CD4-positive, alpha-beta memory T cell (primary cell): Measurements from ENCODE around the gene FAM186B. TPM values are rescaled to one million over a fixed set of nuclear protein-coding genes. Genes with fewer than 3 reads are reported as not detected.

Experiments
- CTCF ChIA-PET: fragments of 350-600 bp; sonication (Branson Sonifier 250); formaldehyde crosslinking; loops from one replicate; lab custom pipeline; 2021; ENCODE audit warnings: inconsistent platforms; ENCODE audit not compliant: partially characterized antibody; lab: Charles Lee
- POLR2A ChIA-PET: fragments of 350-600 bp; sonication (Branson Sonifier 250); formaldehyde crosslinking; loops from one replicate; lab custom pipeline; 2021; ENCODE audit not compliant: partially characterized antibody; lab: Charles Lee
- DNase-seq, 5 donors: peaks; one replicate each; pipeline versions ENCODE4 v3.0.0 to v3.0.0-alpha.2; 2020 to 2022; ENCODE audit warnings: mixed read lengths in 1 of 5
- H3K27ac ChIP-seq: one replicate; pipeline ENCODE4 v1.7.0; 2013; ENCODE audit warnings: low read depth, low read length
- H3K27me3 ChIP-seq: 2 replicates; pipeline ENCODE4 v1.7.0; 2013; ENCODE audit warnings: mild to moderate bottlenecking, low read length, moderate library complexity; ENCODE audit not compliant: insufficient read depth
- H3K36me3 ChIP-seq: 2 replicates; pipeline ENCODE4 v1.7.0; 2013; ENCODE audit warnings: mild to moderate bottlenecking, low read length, moderate library complexity; ENCODE audit not compliant: insufficient read depth
- H3K4me1 ChIP-seq: 2 replicates; pipeline ENCODE4 v1.7.0; 2013; ENCODE audit warnings: mild to moderate bottlenecking, low read length, moderate library complexity; ENCODE audit not compliant: insufficient read depth
- H3K4me3 ChIP-seq, 2 donors: one replicate each; pipeline ENCODE4 v1.7.0; 2013; ENCODE audit warnings: low read length in 2 of 2, mild to moderate bottlenecking in 1 of 2
- H3K9me3 ChIP-seq, 2 donors: one replicate each; pipeline ENCODE4 v1.7.0; 2013; ENCODE audit warnings: low read length in 2 of 2, control low read depth in 1 of 2; ENCODE audit not compliant: control insufficient read depth in 1 of 2
- H3K27ac Mint-ChIP-seq, 7 donors: one replicate each; pipeline ENCODE4 v1.8.0; 2020 to 2021; ENCODE audit warnings: mixed read lengths in 7 of 7, mild to moderate bottlenecking in 6 of 7, inconsistent platforms in 3 of 7, moderate library complexity in 3 of 7
- H3K27me3 Mint-ChIP-seq, 2 donors: one replicate each; pipeline ENCODE4 v1.8.0; 2020 to 2021; ENCODE audit warnings: mixed read lengths in 2 of 2
- H3K36me3 Mint-ChIP-seq, 2 donors: one replicate each; pipeline ENCODE4 v1.8.0; 2020 to 2021; ENCODE audit warnings: mixed read lengths in 2 of 2, inconsistent platforms in 1 of 2, mild to moderate bottlenecking in 1 of 2
- H3K4me1 Mint-ChIP-seq, 4 donors: one replicate each; pipeline ENCODE4 v1.8.0; 2020 to 2021; ENCODE audit warnings: mixed read lengths in 4 of 4, mild to moderate bottlenecking in 1 of 4
- H3K4me3 Mint-ChIP-seq, 8 donors: one replicate each; pipeline ENCODE4 v1.8.0; 2020 to 2021; ENCODE audit warnings: mixed read lengths in 8 of 8, mild to moderate bottlenecking in 7 of 8, moderate library complexity in 6 of 8, inconsistent platforms in 3 of 8
- H3K9me3 Mint-ChIP-seq, 8 donors: one replicate each; pipeline ENCODE4 v1.8.0; 2020 to 2021; ENCODE audit warnings: mixed read lengths in 8 of 8, mild to moderate bottlenecking in 5 of 8, inconsistent platforms in 3 of 8, moderate library complexity in 1 of 8
- intact Hi-C: fragments of 100-400 bp; cut with micrococcal nuclease; formaldehyde crosslinking; loops from one replicate; pipeline ENCODE4 v1.15.1; 2023
- polyA plus RNA-seq, 2 donors: library from polyadenylated mRNA; unstranded; fragments of 300-500 nt; fragmentation: Illumina TruSeq; gene quantifications; one replicate each; pipeline ENCODE4 v1.2.3, GENCODE V29; 2021
- total RNA-seq, 2 experiments: library from RNA; stranded (reverse); gene quantifications; one replicate each; pipeline ENCODE4 v1.2.3, GENCODE V29; 2021

Gene FAM186B
- total and polyA plus RNA-seq, 4 experiments from 2014 or later, result 0.12 to 0.22 (median 0.15) TPM; not detected in 1

DNA sequence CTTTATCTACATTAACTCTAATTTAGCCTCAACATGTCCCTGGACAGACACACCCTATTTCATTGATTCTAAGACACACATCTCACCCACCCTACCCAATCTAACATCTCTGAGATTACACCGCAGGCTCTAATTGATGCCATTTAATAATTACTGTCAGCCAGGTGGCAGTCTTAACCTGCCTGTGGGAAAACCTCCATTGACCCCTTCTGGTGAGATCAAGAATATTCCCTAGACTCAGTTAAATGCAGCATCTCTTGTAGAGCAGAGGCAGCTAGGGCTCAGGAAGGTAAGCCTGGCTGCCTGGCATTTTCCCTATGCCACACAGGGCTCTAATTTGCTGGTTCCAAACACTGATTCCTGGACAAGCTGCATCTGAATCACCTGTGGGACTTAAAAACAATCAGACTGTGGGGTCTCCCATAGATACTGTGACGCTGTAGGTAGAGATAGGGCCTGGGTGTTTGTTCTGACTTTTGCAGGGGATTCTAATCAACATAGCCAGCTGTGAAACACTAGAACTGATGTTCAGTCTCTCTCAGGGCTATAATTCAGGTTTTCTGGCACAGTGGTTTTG is 51.8 kb downstream of the FAM186B start:
- peaks cover 3% of the 10 kb centered on the region for H3K27me3 ChIP-seq
- Mint-ChIP-seq H3K4me3 (no peak overlapping the region), H3K4me1 (peaks cover 5 to 11% (median 8%) of the 10 kb centered on the region in 4 donors), H3K36me3 (peaks cover 6 to 16% of the 10 kb centered on the region in 2 donors), H3K27ac (peak overlapping the region in 3 of 7 donors; percentile 14 to 54 (median 21)), H3K9me3 (no peaks in the 10 kb centered on the region), H3K27me3 (peaks cover 3 to 12% of the 10 kb centered on the region in 2 donors)
- intact Hi-C loops, result loop anchor here (1.0 kb wide), 4 partner anchors 15 to 154 kb away; partner anchors contain the start of genes FMNL3, MCRS1 and PRPF40B
- DNase-seq, result peak in 4 of 5 donors; percentile 37 to 59 (median 50)
- H3K27ac ChIP-seq, result no peak overlapping the region
- H3K36me3 ChIP-seq, result peaks cover 3% of the 10 kb centered on the region
- POLR2A ChIA-PET, result interaction anchor here (0.7 to 2.9 kb wide), 6 partner anchors 9 to 848 kb away, joined by 3 to 10 read pairs (median 5); partner anchors contain the start of genes PRPF40B and SPATS2
- H3K4me3 ChIP-seq, result no peak overlapping the region
- CTCF ChIA-PET, result interaction anchor here (0.8 to 6.7 kb wide), 21 partner anchors 8 to 195 kb away, joined by 3 to 64 read pairs (median 5); partner anchors contain the start of gene PRPF40B
- H3K4me1 ChIP-seq, result peaks cover 4% of the 10 kb centered on the region
- H3K9me3 ChIP-seq, result no peaks in the 10 kb centered on the region

DNA sequence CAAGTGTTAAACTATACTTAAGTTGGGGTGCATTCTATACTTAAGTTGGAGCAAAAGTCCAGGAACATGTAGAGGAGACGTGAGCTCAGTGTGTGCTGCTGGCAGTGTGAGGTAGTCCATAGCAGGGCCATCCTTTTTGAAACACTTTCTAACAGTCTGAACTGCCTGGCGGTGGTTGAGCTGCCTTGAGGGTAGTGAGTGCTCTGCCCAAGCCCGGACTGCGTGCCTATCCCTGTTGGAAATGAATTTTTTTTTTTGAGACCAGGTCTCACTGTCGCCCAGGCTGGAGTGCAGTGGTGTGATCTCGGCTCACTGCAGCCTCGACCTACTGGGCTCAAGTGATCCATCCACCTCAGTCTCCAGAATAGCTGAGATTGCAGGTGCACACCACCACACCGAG is 52.5 kb downstream of the FAM186B start:
- Histone ChIP-seq H3K27ac (no peak overlapping the region), H3K4me1 (peaks cover 8% of the 10 kb centered on the region), H3K27me3 (peaks cover 10% of the 10 kb centered on the region), H3K36me3 (no peaks in the 10 kb centered on the region), H3K9me3 (no peaks in the 10 kb centered on the region), H3K4me3 (no peak overlapping the region)
- Mint-ChIP-seq H3K4me3 (no peak overlapping the region), H3K4me1 (peaks cover 6 to 11% (median 10%) of the 10 kb centered on the region in 4 donors), H3K27me3 (peaks cover 8 to 17% of the 10 kb centered on the region in 2 donors), H3K9me3 (no peaks in the 10 kb centered on the region), H3K36me3 (peaks cover 3 to 11% of the 10 kb centered on the region in 2 donors), H3K27ac (peak overlapping the region in 2 of 7 donors; percentile 3 to 49)
- ChIA-PET CTCF (interaction anchor here (0.9 to 6.7 kb wide), 18 partner anchors 9 to 195 kb away, joined by 3 to 64 read pairs (median 6); partner anchors contain the start of gene PRPF40B), POLR2A (interaction anchor here (0.8 to 2.9 kb wide), 6 partner anchors 10 to 186 kb away, joined by 3 to 10 read pairs (median 5); partner anchors contain the start of genes KCNH3, PRPF40B and SPATS2)
- DNase-seq, result no peak
- intact Hi-C loops, result loop anchor here (1.0 kb wide), 4 partner anchors 15 to 154 kb away; partner anchors contain the start of genes FMNL3, MCRS1 and PRPF40B

DNA sequence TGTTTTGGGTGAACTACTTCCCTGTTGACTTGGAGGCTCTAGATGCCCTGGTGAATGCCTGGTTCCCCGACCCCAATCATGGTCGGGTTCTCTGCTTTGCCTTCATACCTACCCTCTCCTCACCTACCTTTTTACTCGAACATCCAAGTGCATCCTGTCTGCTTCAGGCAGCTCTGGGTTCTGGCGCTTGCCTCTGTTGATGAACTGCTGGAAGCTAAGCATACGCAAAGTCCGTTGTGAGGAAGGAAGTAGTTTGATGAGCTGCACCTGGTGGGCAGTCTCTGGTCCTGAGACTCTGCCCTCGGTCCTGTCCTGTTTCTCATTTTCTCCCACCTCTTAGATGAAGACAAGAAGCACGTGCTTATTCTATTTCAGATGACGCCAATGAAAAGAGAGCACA is 53.0 kb downstream of the FAM186B start:
- Mint-ChIP-seq H3K4me1 (peaks cover 6 to 11% (median 10%) of the 10 kb centered on the region in 4 donors), H3K27me3 (peaks cover 9 to 18% of the 10 kb centered on the region in 2 donors), H3K4me3 (no peak overlapping the region), H3K27ac (peak overlapping the region in 2 of 7 donors; percentile 37 to 49), H3K9me3 (peaks cover 0 to 1% (median 0%) of the 10 kb centered on the region in 8 donors), H3K36me3 (peaks cover 3 to 11% of the 10 kb centered on the region in 2 donors)
- DNase-seq, result no peak
- H3K27ac ChIP-seq, result no peak overlapping the region
- ChIA-PET CTCF (interaction anchor here (0.8 to 6.7 kb wide), 14 partner anchors 9 to 221 kb away, joined by 3 to 64 read pairs (median 4); partner anchors contain the start of gene PRPF40B), POLR2A (interaction anchor here (0.8 to 2.9 kb wide), 5 partner anchors 10 to 70 kb away, joined by 3 to 10 read pairs (median 4); partner anchors contain the start of genes KCNH3 and PRPF40B)
- H3K27me3 ChIP-seq, result peaks cover 15% of the 10 kb centered on the region
- H3K9me3 ChIP-seq, result no peaks in the 10 kb centered on the region
- intact Hi-C loops, result no loop called here
- H3K4me3 ChIP-seq, result no peak overlapping the region
- H3K36me3 ChIP-seq, result no peaks in the 10 kb centered on the region
- peaks cover 8% of the 10 kb centered on the region for H3K4me1 ChIP-seq

DNA sequence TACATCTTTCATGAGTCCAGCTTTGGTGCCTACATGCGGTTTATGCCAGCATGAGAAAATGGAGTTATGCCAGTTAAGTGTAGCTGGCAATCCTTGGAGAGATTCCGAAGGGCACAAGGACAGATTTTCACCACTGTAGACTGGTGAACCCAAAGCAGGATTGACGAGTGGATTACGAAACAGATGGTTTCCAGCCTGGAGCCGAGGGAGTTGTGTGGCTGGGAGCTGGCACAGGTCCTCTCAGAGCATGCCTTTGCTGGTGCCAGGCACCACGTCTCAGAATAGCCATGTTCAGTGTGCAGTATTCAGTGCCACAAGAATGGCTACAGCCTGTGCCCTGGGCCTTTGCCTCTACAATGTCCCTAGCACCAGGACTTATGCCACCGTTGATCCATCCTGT is 53.4 kb downstream of the FAM186B start:
- intact Hi-C loops, result no loop called here
- Mint-ChIP-seq H3K4me1 (peaks cover 6 to 11% (median 10%) of the 10 kb centered on the region in 4 donors), H3K36me3 (peaks cover 3 to 11% of the 10 kb centered on the region in 2 donors), H3K27me3 (peaks cover 10 to 22% of the 10 kb centered on the region in 2 donors), H3K27ac (no peak overlapping the region), H3K4me3 (no peak overlapping the region), H3K9me3 (peaks cover 0 to 2% (median 0%) of the 10 kb centered on the region in 8 donors)
- ChIA-PET POLR2A (no interaction called here), CTCF (interaction anchor here (0.7 to 6.7 kb wide), 10 partner anchors 9 to 220 kb away, joined by 3 to 64 read pairs (median 4); no protein-coding TSS in a partner anchor)
- H3K36me3 ChIP-seq, result no peaks in the 10 kb centered on the region
- no peak overlapping the region for H3K27ac ChIP-seq
- DNase-seq, result no peak
- H3K27me3 ChIP-seq, result peaks cover 16% of the 10 kb centered on the region
- peaks cover 8% of the 10 kb centered on the region for H3K4me1 ChIP-seq
- no peak overlapping the region for H3K4me3 ChIP-seq
- no peaks in the 10 kb centered on the region for H3K9me3 ChIP-seq

DNA sequence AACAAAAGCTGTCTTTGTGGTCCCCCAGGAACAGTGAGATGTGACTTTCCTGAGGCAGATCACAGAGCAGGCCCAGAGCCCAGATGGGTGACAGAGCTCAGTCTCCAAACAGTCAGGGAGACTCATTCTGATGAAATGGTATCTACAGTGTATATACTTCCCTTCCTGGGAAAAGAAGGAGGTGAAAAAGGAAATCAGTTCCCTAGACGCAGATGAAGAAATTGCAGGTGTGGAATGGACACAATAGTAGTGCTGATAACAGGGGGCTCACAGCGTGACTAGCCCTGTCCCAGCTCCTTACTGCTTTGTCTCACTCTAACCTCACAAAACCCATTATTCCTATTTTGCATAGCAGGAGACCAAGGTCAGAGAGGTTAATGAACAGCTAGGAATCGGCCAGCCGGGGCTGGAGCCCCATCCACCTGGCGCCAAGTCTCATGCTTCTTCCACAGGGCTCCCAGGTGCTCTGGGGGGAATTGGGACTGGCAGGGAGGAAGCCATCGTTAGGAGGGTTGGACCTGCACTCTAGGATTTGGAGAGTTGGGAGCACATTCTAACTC is 54.7 kb downstream of the FAM186B start:
- Histone ChIP-seq H3K9me3 (no peaks in the 10 kb centered on the region), H3K4me1 (peaks cover 8% of the 10 kb centered on the region), H3K27me3 (peaks cover 16% of the 10 kb centered on the region), H3K27ac (no peak overlapping the region), H3K36me3 (no peaks in the 10 kb centered on the region), H3K4me3 (no peak overlapping the region)
- Mint-ChIP-seq H3K27me3 (peaks cover 10 to 23% of the 10 kb centered on the region in 2 donors), H3K27ac (peak overlapping the region in 1 of 7 donors; percentile 42), H3K36me3 (no peaks in the 10 kb centered on the region), H3K4me3 (no peak overlapping the region), H3K9me3 (peaks cover 0 to 2% (median 0%) of the 10 kb centered on the region in 8 donors), H3K4me1 (peaks cover 6 to 11% (median 10%) of the 10 kb centered on the region in 4 donors)
- DNase-seq, result no peak
- intact Hi-C loops, result no loop called here
- ChIA-PET POLR2A (interaction anchor here (0.8 to 1.5 kb wide), 4 partner anchors 12 to 72 kb away, joined by 3 to 4 read pairs (median 3); partner anchors contain the start of genes KCNH3 and PRPF40B), CTCF (interaction anchor here (0.6 to 6.7 kb wide), 6 partner anchors 10 to 192 kb away, joined by 3 to 64 read pairs (median 3); no protein-coding TSS in a partner anchor)

DNA sequence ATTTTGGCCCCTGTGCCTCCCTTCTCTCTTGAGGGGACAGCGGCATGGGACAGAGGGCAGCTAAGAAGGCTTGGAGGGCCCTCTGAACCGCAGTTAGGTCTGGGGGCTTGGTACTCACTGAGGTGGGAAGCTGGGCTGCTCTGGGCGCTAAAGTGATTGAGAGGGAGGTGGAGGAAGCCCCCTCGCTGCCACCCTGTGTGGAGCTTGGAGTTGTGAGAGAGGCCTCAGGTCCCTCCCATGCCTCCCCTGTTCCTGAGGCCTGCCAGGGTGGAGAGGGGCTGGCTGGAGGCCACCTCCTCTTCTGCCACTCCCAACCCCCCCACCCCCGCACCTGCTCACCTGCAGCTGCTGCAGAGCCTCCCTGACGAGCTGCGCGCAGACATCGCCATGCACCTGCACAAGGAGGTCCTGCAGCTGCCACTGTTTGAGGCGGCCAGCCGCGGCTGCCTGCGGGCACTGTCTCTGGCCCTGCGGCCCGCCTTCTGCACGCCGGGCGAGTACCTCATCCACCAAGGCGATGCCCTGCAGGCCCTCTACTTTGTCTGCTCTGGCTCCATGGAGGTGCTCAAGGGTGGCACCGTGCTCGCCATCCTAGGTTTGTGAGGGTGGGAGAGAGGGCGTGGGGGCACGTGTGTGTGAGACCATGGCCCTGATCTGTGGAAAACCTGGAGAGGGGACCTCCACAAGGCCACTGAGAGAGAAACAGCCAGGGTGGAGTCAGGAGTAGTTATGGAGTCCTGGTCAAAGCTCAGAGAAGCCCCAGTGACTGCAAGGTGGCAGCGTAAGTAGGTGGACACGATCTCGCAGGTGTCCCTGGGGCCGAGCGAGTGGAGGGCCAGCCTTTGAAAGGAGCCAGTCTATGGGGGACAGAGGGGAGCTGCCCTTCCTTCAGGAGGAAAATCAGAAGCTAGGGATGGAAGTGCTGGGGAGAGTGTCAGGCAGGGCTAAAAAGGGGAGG is 55.4 kb downstream of the FAM186B start:
- Mint-ChIP-seq H3K4me1 (peaks cover 7 to 12% (median 10%) of the 10 kb centered on the region in 4 donors), H3K9me3 (peaks cover 0 to 2% (median 0%) of the 10 kb centered on the region in 8 donors), H3K4me3 (no peak overlapping the region), H3K36me3 (no peaks in the 10 kb centered on the region), H3K27ac (peak overlapping the region in 1 of 7 donors; percentile 72), H3K27me3 (peaks cover 10 to 23% of the 10 kb centered on the region in 2 donors)
- Histone ChIP-seq H3K9me3 (no peaks in the 10 kb centered on the region), H3K36me3 (no peaks in the 10 kb centered on the region), H3K4me1 (peaks cover 8% of the 10 kb centered on the region), H3K27me3 (peaks cover 16% of the 10 kb centered on the region), H3K27ac (no peak overlapping the region), H3K4me3 (no peak overlapping the region)
- POLR2A ChIA-PET, result interaction anchor here (0.6 to 1.5 kb wide), 5 partner anchors 11 to 361 kb away, joined by 3 to 4 read pairs (median 3); partner anchors contain the start of genes KCNH3, PRPF40B and TUBA1A
- intact Hi-C loops, result no loop called here
- CTCF ChIA-PET, result interaction anchor here (0.6 to 6.7 kb wide), 7 partner anchors 11 to 203 kb away, joined by 3 to 64 read pairs (median 3); partner anchors contain the start of gene DNAJC22
- DNase-seq, result no peak
